HG02798 (cell line): ENCODE results near the gene FRAS1.
"Not testable (repeated sequence)": the region's sequence is repeated elsewhere in the genome, so short reads cannot be mapped to it uniquely, and the experiment has no call there.

Experiments used
- ATAC-seq: cut with Tn5 transposase; IDR thresholded peaks from one replicate; pipeline ENCODE4 v1.9.1; 2021; ENCODE audit warnings: mild to moderate bottlenecking; ENCODE audit not compliant: unreplicated experiment, poor library complexity

Gene FRAS1

DNA sequence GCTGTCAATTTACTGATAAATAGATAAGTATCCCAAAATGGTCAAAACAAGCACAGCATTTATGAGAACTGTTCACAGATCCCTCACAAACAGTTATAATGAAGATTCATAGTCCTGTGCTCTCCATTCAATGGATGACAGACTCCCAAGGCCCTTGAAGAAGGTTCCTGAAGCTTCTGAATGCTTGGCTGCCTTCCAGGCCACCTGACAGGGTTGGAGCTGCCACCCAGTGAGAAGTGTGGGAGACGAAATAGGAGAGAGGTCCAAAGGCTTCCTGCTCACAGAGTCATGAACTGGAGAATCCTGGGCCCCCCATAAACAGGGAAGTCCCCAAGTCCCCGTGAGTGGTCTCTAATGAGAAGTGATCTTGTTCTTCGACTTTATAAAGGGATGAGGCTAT is 468.4 kb downstream of the FRAS1 start:
- ATAC-seq: no peak

DNA sequence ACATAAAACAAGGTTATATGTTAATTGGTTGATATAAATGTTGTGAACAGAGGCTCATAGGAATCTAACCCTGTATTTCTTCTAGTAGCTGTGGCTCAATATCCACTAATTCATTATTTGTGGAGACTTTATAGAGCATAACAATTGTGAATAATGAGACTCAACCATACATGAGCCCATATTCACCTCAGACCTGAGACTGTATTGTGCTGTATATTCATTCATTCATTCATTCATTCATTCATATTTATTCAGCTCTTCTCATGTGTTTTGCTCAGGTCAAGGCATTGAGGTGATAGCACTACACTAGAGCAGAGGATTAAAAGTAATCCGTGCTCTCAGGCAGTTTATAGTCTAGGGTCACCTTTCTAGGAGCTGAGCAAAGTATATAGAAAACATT is 470.0 kb downstream of the FRAS1 start:
- ATAC-seq: no peak

DNA sequence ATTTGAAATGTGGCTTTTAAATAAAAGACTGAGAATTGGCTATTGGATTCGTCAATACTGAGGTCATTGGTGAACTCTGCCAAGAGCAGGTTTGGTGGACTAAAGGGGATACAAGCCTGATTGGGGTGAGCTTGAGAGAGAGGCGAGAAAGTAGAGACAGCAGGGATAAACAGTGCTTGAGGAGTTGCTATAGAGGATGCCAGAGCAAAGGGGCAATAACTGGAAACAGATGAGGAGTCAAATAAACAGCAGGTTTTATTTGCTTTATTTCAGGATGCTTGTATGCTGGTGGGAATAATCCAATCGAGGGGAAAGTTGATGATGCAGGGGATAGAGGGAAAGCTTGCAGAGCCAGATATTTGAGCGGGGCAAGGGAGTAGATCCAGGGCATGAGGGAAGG is 470.4 kb downstream of the FRAS1 start:
- no peak for ATAC-seq

DNA sequence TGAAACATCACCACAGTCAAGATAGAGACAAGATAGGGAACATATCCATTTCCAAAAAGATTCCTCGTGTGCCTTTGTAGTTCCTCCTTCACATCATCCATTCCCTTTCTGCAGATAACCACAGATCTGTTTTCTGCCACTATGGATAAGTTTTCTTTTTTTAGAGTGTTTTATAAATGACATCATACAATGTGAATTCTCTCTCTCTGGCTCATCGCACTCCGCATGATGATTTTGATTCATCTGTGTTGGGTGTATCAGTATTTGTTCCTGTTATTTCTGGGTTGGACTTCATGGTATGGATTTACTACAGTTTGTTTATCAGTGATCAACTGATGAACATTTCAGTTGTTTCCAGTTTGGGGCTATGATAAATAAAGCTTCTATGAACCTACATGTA is 471.2 kb downstream of the FRAS1 start:
- no peak for ATAC-seq

DNA sequence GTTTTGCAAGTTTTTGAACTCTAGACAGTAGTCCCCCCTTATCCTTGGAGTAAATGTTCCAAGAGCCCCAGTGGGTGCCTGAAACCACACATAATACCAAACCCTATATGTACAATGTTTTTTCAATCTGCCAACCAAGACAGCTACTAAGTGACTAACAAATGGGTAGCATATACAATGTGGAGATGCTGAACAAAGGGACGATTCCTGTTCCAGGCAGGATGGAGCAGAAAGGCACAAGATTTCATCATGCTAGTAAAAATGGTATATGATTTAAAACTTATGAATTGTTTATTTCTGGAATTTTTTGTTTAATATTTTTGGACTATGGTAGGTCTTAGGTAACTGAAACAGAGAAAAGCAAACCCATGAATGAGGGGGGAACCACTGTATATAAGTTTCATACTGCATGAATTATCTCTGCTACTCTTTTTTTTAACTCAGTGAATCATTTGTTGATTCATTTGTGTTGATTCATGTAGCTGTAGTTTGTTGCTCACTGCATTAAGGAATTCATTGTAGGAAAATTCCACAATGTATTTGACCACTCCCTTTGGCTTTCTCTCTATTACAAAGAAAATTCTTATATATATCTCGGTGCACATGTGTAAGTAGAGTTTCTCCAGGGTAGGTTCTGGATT is 472.6 kb downstream of the FRAS1 start:
- no peak for ATAC-seq

DNA sequence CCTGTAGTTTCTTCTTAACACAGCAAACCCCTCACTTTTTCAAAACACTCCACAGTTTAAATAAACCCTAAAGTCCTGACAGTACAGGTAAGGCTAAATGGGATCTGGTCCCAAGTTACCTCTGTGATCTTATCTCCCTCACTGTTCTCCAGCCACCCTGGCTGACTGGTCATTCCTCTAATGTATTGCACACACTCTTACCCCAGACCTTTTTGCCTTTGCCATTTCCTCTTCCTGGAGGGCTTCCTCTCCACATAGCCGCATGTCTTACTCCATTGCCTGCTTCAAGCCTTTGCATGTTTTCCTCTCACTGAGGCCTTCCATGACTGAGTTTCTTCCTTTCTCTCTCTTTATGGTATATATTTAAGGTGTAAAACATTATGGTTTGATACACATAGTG is 474.9 kb downstream of the FRAS1 start:
- ATAC-seq: no peak

DNA sequence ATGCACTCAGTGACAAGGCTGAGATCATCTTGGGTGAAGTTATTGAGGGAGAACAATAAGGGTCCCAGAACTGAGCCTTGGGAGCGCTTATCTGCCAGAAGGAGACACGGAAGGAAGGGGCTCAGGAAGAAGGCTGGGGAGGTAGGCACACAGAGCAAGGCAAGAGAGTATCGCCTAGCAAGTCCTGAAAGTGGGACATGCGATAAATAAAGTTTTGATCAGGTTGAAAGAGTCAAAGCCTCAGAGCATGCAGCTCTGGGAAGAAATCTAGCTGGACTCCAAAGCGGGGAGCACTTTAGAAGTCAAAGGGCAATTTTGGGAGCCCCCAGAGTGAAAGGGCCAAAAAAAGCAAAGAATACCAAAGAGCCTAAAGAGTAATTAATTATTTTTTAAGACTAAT is 476.7 kb downstream of the FRAS1 start:
- no peak for ATAC-seq

DNA sequence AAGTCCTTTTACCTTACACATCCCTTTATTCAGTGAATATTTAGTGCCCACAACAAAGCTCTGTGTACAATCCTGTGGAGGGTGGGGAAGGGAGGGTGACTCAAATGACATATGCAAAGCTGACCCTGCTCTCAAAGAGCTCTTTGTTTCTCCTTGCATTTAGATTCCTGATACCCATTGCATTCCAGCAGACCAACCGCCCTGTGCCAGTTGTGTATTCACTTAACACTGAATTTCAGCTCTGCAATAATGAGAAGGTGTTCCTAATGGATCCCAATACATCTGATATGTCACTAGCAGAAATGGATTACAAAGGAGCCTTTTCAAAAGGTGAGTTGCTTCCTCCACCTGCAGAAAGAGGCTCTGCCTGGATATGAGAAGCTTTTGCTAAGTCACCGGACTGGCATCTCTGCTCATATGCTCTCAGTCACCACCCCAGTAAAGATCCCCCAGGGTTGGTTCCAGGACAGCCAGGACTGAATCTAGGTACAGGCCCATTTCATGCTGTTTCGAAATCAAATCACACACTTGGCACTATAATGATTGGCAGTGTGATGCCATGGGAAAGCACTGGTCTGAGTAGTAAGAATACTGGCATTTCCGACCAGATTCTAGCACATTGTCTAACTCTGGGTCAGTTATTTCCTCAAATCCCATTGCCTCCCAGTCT is 477.3 kb downstream of the FRAS1 start:
- no peak for ATAC-seq

DNA sequence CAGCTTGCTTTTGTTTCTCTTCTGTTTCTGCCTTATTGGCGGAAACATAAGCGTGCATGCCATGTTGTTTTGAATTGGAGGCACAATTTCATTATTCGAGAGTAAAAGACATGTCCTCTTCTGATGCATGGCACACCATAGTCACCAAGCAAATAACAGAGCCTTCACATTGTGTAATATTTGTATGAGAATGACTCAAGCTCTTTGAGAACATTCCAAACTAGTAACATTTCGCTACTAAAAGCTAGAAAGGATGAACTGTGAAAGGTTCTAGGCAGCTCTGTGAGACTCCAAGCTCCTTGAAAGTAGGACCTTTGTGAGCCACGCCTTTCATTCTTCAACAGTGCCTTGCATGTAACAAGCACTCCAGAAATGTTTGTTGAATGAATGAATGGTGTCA is 485.2 kb downstream of the FRAS1 start:
- no peak for ATAC-seq

DNA sequence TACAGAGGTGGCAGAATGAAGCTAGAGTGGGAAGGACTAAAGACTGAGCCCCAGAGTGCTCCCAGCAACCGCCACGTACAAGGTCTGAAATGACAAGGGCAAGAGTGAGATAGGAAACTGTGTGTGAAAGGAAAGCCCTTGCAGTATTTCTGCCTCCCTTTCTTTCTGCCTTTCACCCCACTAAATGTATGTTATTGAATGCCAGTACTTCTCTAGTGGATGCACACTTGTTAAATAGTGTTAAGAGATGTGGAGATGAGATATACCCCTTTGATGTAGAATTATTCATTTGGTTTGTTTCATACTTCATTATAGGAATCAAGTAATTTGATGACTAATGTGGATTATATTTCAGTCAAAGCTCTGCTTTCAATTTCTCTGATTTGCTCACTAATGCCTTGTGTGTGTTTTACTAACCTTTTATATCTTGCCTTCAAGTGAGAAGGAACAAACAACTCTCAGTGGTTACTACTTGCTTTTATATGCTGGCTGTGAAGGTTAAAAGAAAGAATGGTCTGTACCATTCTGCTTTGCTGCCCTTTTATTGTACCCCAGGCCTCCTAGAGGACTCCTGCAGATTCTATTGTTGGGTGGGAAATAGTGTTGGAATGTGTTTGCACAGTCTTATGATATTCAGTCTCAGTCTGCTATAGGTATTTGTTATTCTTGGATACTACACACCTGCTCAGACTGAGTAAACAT is 486.5 kb downstream of the FRAS1 start:
- ATAC-seq: no peak

DNA sequence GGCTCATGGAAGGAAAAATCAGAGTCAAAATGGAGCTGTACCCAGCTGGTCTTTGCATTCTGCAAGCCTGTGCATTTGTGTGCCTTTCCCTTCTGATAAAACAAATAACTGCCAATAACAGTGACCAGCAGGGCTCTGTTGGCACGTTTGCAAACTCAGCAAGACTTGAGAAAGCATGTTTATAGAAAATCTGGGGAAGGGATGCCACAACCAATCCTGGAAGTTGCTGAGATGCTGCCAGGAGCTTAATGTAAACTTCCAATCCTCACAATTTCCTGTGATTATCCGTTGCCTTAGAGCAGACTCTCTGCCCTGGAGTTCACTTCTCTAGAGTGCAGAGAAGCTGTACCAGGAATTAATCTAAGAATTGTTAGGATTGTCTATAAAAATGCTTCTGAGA is 487.6 kb downstream of the FRAS1 start:
- ATAC-seq: no peak

DNA sequence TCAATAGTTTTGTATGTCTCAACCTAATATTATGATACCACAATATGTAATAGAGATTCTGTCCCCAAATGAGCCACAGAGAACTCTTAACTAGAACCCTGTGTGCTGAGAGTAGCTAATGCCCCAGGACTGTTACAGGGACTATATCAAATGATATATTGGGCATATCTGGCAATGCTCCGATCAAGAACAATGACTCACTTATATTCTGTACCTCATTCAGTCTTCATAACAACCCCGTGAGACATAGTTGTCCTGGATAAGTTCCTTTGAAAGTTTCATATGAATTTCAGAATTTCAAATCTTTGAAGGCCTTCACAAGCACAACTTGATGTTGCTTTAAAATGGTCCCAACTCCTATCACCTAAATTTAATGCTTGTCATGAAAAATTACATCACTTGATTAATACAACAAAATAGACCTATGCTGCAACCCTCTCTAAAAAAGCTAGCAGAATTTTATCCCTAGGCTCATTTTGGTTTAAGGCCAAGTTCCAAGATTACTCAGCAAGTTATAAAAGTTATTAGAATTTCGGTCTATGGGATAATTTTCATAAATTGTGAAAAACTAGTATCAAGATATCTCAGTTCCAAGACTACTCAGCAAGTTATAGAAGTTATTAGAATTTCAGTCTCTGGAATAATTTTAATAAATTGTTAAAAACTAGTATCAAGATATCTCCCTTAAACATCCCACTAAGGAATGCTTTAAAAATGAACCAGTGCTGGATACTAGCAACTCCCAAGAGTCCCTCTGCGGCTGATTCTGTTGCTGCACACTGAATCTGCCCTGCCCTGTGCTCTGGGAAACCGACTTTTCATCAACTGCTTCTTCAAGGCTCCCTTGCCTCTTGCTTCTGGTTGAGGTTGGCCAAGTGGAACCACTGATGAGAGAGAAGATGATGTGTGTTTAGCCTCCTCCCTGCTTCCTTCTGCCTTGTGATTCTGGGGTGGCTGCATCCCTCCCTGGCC is 488.4 kb downstream of the FRAS1 start:
- ATAC-seq: no peak

DNA sequence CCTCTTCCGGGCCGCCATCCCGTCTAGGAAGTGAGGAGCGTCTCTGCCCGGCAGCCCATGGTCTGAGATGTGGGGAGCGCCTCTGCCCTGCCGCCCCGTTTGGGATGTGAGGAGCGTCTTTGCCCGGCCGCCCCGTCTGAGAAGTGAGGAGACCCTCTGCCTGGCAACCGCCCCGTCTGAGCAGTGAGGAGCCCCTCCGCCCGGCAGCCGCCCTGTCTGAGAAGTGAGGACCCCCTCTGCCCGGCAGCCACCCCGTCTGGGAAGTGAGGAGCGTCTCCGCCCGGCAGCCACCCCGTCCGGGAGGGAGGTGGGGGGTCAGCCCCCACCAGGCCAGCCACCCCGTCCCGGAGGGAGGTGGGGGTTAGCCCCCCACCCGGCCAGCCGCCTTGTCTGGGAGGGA is 490.8 kb downstream of the FRAS1 start:
- ATAC-seq: not testable (repeated sequence)

DNA sequence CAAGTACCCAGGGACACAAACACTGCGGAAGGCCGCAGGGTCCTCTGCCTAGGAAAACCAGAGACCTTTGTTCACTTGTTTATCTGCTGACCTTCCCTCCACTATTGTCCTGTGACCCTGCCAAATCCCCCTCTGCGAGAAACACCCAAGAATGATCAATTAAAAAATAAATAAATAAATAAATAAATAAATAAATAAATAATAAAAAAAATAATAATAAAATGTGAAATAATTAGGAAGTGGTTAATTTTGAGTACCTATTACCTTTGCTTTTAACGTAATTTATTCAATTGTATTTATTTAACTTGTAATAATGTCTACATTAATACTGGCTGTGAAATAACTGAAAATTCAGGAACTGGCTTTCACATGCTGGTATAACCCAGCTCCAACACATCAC is 491.8 kb downstream of the FRAS1 start:
- ATAC-seq: not testable (repeated sequence)

DNA sequence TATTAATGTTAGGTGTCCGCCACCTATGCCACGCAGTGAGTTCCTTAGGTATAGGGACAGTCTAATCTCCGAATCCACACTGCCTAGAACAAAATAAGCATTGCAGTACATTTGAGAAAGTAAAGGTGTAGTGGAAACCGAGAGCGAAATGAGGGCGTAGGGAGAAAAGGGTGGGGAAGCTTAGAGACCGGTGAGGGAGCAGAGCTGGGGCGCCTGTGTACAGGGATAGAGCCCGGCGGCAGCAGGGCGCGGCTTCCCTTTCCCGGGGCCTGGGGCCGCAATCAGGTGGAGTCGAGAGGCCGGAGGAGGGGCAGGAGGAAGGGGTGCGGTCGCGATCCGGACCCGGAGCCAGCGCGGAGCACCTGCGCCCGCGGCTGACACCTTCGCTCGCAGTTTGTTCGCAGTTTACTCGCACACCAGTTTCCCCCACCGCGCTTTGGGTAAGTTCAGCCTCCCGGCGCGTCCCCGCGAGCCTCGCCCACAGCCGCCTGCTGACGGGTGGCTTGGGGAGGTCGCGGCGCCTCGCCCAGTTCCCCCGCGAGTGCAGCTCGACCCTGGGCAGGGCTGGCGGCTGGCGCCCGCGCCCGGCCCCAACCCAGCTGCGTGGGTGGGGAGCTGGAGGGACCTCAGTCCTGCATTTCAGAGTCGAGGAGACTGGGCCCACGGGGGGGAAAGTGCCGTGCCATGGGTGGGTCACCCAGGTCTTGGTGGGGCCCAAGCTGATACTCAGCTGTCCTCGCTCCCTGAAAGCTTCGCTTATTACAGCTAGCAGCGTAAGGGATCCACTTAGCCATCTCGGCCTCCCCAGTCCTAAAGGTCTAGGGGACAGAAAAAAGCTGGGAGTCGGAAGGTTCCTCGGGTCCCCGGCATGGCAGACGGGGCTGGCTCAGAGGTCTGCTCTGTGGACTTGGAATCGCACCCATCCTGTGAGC is 494.6 kb downstream of the FRAS1 start, which contains the start of gene ANXA3:
Gene ANXA3 (plus strand): TSS at position 351 of the 932 bp plus-strand sequence. CDS start 2,704 bp downstream, outside the sequence.
- ATAC-seq: peak; percentile 37

DNA sequence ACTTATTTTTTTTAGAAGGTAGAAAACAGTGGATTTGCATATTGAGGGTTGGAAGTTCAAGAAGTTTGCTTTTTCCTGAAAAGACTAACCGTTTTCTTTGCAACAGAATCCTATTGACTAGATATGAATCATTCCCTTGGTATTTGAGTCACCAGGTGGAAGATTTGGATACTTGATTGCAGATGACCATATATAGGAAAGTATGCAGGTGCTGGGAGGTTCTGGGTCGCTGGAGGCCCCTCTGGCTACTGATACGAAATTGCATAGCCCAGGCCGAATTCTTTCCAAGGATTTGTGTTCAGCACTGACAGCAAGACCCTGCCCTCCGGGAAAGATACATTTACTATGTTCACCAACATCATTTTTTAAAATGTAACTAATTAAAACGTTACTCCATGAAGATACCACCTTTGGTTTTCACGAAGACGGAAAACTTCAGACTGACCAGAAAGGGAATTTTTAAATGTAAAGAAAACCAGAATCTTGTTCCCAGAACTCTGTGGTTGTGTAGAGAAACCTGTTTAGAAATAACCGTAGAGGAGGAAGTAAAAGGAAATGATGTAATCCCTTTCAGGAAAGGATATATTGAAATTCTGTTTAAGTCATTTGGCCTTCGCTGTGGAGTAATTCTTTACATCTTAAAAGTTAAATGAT is 495.4 kb downstream of the FRAS1 start:
- ATAC-seq: no peak

DNA sequence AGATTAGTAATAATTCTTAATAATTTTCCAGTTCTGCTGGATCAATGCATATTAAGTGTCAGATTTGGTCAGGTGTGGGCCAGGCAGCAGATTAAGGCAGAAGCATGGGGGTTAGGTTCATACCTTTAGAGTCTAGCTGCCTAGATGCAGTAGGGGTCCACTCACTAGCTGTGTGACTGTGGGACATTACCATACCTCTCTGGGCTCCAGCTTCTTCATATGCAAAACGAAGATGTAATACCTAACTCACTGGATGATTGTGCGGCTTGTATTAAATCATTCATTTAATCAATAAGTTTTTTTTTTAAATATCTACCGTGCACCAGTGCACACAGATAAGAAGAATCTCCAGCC is 495.9 kb downstream of the FRAS1 start:
- ATAC-seq: no peak

DNA sequence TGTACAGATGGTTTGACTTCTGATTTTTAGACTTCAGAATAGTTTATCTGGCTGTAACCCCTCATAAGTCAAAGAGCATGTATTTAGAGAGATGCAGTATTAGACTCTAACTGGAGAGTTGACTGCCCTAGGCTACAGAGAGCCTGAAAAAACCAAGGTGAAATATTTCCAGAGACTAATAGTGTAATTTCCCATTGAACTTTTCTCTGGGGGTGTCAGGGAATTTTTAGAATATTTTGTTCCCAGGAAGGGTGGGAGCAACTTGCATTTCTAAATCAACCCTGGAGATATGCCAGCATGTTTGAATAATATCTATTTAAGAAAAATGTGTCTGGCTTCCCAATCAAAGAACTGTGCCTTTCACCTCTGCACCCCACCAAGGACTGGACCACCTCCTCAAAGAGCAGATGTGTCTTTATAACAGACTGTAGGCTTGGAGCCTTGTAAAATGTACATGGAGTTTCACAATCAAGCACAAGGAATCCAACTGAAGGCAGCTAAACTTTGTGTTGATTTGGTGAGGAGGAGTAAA is 496.5 kb downstream of the FRAS1 start:
- no peak for ATAC-seq

DNA sequence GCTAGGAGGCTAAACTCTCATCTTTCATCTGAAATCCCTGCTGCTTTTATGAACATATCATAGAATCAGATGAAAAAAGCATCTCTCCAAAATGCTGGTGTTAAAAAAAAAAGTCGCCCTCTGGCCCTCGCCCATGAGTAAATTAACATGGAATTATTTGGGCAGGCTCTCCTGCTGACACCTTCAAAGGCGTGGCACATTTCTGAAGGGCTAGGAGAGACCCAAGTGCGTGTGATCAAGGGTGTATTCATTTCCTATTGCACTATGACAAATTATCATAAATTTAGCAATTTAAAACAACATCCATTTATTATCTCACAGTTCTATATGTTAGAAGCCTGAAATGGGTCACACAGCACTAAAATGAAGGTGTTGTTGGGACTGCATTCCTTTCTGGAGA is 499.5 kb downstream of the FRAS1 start:
- ATAC-seq: no peak
